ENCODE data around the gene ATP6V1E1. TPM values are rescaled to one million over a fixed set of nuclear protein-coding genes. Genes with fewer than 3 reads are reported as not detected.

The ATP6V1E1 gene
- polyA plus RNA-seq, 2 donors, result 63.9 to 112 TPM

Other genes starting within 250 kb of the ATP6V1E1 start
- gene SLC25A18, start 65.3 kb downstream of the ATP6V1E1 start, polyA plus RNA-seq, result under 1 TPM; 0.08 to 0.16 TPM
- 10 to 100 TPM; 18.1 to 21.0 TPM for gene BCL2L13, start 10.0 kb upstream of the ATP6V1E1 start, polyA plus RNA-seq
- 10 to 100 TPM in 1 of 2 donors, 1 to 10 TPM in 1; 9.0 to 19.3 TPM for gene BID, start 145.7 kb upstream of the ATP6V1E1 start, polyA plus RNA-seq

Measured in esophagus (tissue), 2 donors.